ENCODE measurements around the gene KIAA1191. TPM values are rescaled to one million over a fixed set of nuclear protein-coding genes. Genes with fewer than 3 reads are reported as not detected.

Gene KIAA1191
- total RNA-seq, 2 donors from 2014 or later: 95.9 to 154 TPM

DNA sequence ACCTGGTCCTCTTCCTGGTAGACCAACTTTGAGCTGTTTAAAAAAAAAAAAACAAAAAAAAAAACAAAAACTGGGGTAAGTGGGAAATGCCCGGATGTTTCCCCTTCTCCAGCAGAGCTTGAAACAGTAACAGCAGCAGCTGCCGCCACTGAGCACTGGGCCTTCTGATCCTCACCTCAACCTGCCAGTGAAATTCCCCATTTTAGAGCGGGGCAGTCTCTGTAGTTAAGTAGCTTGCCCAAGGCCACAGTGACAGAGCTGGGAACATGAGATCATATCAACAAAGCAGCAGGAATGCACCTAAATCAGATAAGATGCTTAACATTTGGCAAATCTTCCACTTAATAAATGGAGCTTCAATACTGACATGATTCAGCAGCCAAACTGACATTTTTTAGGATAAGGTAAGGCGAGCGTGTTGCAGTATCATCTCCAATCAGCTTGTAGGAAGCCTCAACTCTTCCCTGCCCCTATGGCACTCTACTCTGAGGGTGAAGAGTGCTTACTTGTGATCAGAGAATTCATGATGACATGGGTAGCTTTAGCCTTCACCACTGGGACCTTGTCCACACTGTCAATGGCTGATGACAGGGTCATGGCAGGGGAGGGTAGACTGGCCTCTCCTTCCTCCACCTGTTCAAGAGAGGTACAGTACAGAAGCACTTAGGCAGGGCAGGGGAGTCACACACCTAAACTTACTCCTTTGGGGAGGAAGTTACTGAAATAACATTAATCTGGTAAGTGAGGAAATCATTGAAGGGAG is 9.3 kb downstream of the KIAA1191 start:
- Histone ChIP-seq H3K27me3 (replicated peaks; ENCODE audit: insufficient read depth) (no peaks in the 10 kb centered on the region), H3K36me3 (peaks cover 56% of the 10 kb centered on the region), H3K4me1 (ENCODE audit: control insufficient read depth in 1 of 2, low read depth in 2 of 2) (no peaks in the 10 kb centered on the region), H3K4me3 (no peak overlapping the region), H3K27ac (no peak overlapping the region), H3K9me3 (no peaks in the 10 kb centered on the region)
- no peak for ATAC-seq (ENCODE audit: insufficient number of reproducible peaks, low FRiP score, low read depth)
- no peak for DNase-seq (ENCODE audit: low spot score)
- TF ChIP-seq, protein P1, sequence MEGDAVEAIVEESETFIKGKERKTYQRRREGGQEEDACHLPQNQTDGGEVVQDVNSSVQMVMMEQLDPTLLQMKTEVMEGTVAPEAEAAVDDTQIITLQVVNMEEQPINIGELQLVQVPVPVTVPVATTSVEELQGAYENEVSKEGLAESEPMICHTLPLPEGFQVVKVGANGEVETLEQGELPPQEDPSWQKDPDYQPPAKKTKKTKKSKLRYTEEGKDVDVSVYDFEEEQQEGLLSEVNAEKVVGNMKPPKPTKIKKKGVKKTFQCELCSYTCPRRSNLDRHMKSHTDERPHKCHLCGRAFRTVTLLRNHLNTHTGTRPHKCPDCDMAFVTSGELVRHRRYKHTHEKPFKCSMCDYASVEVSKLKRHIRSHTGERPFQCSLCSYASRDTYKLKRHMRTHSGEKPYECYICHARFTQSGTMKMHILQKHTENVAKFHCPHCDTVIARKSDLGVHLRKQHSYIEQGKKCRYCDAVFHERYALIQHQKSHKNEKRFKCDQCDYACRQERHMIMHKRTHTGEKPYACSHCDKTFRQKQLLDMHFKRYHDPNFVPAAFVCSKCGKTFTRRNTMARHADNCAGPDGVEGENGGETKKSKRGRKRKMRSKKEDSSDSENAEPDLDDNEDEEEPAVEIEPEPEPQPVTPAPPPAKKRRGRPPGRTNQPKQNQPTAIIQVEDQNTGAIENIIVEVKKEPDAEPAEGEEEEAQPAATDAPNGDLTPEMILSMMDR (IDR thresholded peaks at IDR 0.05): no peak

DNA sequence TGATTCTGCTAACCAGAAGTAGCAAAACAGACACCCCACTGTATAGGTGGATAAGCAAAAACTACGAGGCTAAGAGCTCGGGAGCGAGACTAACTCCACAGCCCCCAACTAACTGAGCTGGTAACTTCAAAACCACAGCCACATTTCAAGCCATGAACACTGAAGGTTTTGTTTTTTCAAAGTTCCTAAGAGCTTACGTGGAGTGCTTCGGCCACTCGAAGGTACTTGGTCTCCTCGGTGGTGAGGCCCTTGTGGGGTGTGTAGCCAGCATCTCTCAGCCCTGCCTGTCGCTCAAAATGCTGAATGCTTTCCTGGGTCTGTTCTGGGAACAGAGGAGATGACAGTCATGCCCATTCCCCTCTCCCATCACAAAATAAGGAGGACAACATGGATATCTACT is 11.1 kb downstream of the KIAA1191 start:
- DNase-seq (ENCODE audit: low spot score) (no peak), ATAC-seq (ENCODE audit: insufficient number of reproducible peaks, low FRiP score, low read depth) (no peak)
- Histone ChIP-seq H3K36me3 (peaks cover 67% of the 10 kb centered on the region), H3K9me3 (no peaks in the 10 kb centered on the region), H3K27ac (no peak overlapping the region), H3K4me1 (ENCODE audit: control insufficient read depth in 1 of 2, low read depth in 2 of 2) (no peaks in the 10 kb centered on the region), H3K27me3 (replicated peaks; ENCODE audit: insufficient read depth) (no peaks in the 10 kb centered on the region), H3K4me3 (no peak overlapping the region)
- TF ChIP-seq, protein P1 (IDR thresholded peaks at IDR 0.05): no peak

DNA sequence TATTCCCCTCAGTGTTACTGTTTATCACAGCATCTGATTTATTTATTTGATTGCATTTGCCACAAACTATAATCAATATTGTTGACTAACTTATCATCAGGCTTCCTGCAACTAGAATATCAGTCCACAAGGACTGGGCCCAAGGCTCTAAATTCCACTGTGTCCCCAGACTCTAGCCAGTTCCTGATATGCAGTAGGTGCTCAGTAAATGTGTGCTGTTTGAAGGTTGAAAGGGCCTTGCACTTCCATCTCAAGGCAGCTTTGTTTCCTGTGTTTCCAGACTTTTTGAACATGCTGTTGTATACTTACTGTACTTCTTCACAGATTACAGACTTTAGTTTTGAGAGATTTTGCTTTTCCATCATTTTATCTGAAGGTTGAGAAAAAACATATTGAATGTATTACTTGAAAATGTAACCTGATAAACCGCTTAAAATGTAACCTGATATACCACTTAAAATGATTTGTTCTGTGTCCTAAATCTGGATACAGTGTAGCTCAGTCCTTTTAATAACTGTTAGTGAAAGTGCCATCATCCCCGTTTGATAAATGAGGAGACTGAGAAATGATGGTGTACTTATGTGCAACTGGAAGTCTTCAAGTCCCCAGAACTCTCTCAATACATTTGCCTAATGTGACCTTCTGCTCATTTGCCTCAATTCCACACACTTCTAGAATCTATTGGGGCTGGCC is 18.7 kb downstream of the KIAA1191 start:
- TF ChIP-seq, protein P1 (IDR thresholded peaks at IDR 0.05): no peak
- Histone ChIP-seq H3K27me3 (replicated peaks; ENCODE audit: insufficient read depth) (no peaks in the 10 kb centered on the region), H3K27ac (no peak overlapping the region), H3K36me3 (peaks cover 25% of the 10 kb centered on the region), H3K4me3 (no peak overlapping the region), H3K9me3 (no peaks in the 10 kb centered on the region), H3K4me1 (ENCODE audit: control insufficient read depth in 1 of 2, low read depth in 2 of 2) (no peaks in the 10 kb centered on the region)
- ATAC-seq (ENCODE audit: insufficient number of reproducible peaks, low FRiP score, low read depth): no peak
- no peak for DNase-seq (ENCODE audit: low spot score)

DNA sequence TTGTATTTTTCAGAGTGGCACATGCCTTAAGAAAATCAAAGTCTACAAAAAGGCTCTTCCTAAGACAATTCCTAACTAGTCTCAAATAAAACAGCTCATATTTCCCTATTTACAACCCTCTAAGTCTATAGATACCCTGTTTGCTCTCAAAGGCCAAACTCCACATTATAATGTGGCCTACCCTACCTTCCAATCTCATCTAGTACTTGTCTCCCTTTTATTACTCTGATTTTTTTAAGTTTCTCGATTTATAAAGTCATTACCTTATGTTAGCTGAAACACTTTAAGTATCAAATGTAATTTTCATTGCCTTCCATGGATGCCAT is 19.4 kb downstream of the KIAA1191 start:
- Histone ChIP-seq H3K36me3 (peaks cover 17% of the 10 kb centered on the region), H3K27ac (no peak overlapping the region)
- TF ChIP-seq, protein P1 (IDR thresholded peaks at IDR 0.05): no peak

DNA sequence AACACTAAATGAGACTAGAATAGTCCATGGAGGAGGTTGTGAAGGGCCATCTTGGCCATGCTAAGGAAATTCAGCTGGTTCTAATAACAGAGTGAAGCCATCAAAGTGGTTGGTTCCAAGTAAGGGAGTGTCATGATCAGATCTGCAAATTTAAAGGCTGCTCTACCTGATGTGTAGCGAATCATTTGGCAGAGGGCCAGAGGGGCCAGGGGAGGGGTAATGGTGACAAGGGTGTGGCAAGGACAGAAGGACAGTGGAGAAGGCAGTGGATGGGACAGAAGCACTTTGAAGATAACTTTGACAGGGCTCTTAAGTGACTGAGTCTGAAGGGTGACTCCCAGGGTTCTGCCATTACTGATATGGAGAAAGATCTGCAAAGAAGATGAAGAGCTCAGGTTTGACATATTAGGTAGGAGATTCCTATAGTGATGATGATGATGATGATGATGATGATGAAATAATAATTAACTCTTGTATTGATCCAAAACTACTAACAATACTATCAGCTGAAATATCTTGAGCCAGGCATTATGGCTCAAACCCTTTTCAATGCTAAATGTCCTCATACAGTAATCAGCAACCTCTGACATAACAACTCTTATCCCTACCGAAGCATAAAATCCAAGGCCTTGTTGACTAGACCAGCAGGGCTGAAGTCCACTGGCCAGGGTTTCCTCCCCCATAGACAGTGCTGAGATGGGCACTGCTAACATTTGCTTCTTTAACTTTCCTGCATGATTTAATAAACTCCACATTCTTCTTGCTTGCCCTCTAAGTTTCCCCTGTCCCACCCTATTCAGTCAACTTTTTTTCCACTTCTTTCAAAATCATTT is 20.0 kb downstream of the KIAA1191 start:
- no peaks in the 10 kb centered on the region for H3K27me3 ChIP-seq (replicated peaks; ENCODE audit: insufficient read depth)
- H3K9me3 ChIP-seq: no peaks in the 10 kb centered on the region
- peaks cover 11% of the 10 kb centered on the region for H3K36me3 ChIP-seq
- ATAC-seq (ENCODE audit: insufficient number of reproducible peaks, low FRiP score, low read depth) (no peak), DNase-seq (ENCODE audit: low spot score) (no peak)
- TF ChIP-seq, protein P1 (IDR thresholded peaks at IDR 0.05): no peak
- H3K27ac ChIP-seq: no peak overlapping the region
- no peak overlapping the region for H3K4me3 ChIP-seq
- H3K4me1 ChIP-seq (ENCODE audit: control insufficient read depth in 1 of 2, low read depth in 2 of 2): no peaks in the 10 kb centered on the region

More for the DNA sequence above, 19.4 kb downstream of the KIAA1191 start:
- no peaks in the 10 kb centered on the region for H3K4me1 ChIP-seq (ENCODE audit: control insufficient read depth in 1 of 2, low read depth in 2 of 2)
- H3K27me3 ChIP-seq (replicated peaks; ENCODE audit: insufficient read depth): no peaks in the 10 kb centered on the region
- ATAC-seq (ENCODE audit: insufficient number of reproducible peaks, low FRiP score, low read depth) (no peak), DNase-seq (ENCODE audit: low spot score) (no peak)
- no peaks in the 10 kb centered on the region for H3K9me3 ChIP-seq
- no peak overlapping the region for H3K4me3 ChIP-seq
